ENCODE measurements around the gene TTLL9.

The TTLL9 gene

DNA sequence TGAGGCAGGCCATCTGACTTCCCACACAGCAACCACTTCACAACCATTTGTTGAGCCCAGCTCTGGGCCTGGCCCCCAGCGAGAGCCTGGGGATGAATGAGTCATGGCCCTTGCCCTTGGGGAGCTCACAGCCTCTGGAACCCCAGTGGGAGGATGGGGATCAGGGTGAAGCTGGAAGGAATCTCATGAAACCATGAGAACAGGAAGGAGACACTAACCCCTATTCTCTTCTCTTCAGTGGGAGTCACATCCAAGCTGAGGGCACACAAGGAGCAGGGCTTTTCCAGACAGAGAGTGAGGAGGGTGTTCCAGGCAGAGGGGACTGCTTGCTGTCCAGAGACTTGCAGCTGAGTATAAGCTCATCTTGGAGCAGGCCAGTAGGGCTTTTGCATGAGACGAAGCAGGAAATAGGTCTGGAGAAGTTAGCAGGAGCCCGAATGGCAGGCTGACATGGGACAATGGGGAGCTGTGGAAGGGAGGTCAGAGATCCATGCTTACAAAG, 32.5 kb upstream of the TTLL9 start:
- no peak for DNase-seq

GRCh38 chr20:31838646-31839292, 31.7 kb upstream of the TTLL9 start:
- DNase-seq, result no peak

- no peak for DNase-seq
These were observed 30.5 kb upstream of the TTLL9 start for GRCh38 chr20:31839782-31840487.

- DNase-seq, result no peak
These were observed 29.3 kb upstream of the TTLL9 start for GRCh38 chr20:31840906-31841816.

DNA sequence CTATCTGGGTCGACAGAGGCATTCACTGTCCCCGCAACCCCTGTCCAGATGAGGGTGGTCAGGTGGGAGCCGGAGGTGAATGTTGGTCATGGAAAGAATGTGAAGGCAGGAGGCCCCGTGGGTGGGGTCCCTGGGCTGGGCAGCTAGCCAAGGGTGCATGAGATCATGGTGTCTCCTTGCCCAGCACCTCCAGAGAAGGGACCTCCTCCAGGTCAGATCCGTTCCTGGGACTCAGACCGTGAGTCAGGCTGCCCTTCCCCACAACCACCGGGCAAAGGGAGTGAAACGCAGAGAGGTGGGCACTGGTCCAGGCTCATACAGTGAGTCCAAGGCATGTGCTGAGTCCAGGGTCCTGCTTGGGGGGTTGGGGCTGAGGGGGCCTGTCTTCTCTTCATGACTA, 28.5 kb upstream of the TTLL9 start:
- no peak for DNase-seq

DNA sequence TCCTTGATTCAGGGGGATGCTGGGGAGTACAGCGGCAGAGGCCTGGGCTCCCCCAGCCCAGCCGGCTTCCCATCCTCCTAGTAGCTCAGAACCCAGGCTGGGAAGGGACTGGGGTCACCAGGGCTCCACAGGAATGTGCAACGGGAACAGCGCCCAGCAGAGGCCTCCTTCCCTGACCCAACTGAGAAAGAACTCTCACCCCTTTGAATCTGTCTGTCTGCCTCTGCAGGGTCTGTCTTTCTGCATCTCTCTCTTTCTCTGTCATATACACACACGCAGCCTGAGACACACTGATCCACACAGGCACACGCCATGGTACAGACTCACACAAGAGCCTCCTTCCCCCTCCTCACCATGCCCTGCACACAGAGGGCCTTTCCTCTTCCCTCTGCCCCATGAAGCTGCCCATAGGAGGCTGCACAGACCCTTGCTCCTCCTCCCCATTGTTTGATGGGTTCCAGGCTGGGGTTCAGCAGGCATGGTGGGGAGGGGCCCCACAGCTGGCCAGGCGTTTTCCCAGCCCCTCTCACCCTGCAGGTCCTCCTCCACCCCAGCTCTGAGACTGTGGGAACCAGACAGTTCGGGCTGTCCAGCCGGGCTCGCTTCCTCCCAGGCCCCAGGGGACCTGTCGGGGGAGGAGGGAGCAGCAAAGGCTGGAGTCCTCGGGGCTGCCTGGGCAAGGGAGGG, 27.8 kb upstream of the TTLL9 start:
- DNase-seq, result no peak

GRCh38 chr20:31843288-31843687, 27.1 kb upstream of the TTLL9 start:
- no peak for DNase-seq

DNA sequence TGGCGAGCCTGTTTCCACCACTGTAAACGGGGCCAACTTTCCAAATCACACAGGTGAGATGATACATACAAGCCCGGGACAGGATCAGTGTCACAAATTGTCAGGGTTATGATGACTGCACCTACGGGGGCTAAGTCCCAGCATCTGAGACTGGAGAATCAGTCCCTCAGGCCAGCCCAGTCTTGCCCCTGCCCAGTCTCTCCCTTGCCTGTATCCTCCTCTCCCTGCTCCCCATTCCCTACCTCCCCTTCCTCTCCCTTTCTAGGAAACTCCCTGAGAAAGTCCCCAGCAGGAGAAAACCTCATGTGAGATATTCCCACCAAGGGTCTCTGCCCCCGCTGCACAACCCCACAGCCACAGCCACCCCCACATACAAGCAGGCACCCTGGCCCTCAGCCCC, 26.6 kb upstream of the TTLL9 start:
- DNase-seq, result no peak

DNA sequence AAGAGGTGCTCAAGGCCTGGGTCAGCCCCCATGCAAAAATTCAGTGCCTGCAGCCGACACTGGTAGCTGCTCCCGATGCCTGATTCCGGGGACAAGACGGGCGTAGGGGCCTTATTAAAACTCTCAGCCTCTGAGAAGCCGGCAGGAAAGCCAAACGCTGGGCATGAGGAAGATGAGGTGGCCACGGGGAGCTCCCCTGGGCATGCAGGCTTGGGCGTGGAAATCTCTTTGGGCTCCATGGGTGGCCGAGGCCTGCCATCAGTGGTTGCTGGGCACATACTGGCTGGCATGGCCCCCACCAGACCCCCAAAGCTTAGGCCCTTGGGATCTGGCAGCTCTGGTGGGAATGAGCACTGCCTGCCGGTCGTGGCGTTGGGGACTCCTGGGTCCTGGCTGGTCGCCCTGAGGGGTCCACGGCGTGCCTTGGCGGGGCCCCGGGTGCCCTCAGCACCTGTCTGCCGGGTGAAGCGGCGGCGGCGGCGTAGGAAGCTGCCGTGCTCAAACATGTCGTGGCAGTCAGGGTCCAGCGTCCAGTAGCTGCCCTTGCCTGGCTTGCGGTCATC, 25.6 kb upstream of the TTLL9 start:
- DNase-seq, result no peak

DNA sequence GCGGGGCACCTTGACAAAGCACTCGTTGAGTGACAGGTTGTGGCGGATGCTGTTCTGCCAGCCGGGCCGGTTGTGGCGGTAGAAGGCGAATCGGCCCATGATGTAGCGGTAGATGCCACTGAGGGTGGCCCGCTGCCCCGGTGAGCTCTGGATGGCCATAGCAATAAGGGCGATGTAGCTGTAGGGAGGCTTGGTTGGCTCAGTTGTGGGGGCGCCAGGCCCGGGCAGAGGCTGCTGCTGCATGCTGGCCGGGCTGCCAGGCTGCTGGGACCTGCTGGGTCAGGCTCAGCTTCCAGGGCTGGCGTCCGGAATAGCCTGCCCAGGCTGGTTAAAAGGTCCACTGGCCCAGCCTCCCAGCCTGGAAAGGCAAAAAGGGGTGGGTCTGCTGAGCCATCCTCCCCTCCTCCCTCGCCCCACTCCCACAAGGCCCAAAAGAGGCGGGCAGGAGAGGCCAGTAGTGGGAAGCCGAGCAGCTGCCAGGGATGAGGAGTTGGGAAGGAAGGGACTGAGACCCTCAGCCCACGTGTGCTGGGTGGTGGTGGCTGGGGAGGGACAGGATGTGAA, 25.1 kb upstream of the TTLL9 start, which contains the start of gene FOXS1:
Gene FOXS1, minus strand, starts transcription at position 305 of the 564 bp plus-strand sequence. Its CDS starts 62 bp downstream, at position 243.
- DNase-seq, result no peak

GRCh38 chr20:31846793-31847138, 23.7 kb upstream of the TTLL9 start:
- no peak for DNase-seq

- DNase-seq, result no peak
These were observed 22.1 kb upstream of the TTLL9 start for GRCh38 chr20:31848088-31848999.

DNA sequence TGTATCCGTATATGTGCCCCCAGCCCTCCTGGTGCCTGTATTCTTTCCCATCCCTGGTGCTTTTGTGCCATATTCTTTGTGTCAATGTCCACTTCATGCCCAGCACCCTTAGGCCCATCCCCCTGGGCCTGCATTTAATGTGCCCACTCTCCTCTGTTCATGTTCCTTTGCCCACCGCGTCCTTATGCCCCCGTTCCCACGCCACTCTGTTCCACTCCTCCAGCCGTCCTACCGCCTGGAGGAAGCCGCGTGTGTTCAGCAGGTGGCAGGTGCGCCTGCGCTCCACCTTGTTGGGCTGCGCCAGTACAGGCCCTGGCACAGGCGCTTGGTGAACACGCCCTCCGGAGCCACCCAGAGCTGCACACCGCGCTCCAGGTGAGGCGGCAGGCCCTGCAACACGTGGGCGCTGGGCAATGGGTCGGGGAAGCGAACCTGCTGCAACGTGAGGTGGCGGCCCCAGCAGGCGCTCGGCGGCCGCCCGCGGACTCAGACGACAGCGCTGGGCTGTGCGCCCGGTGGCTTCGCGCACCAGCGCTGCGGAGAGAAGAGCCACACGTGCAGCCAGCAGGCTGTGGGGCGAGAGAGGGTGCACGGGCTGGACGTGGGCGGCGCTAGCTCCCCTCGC, 21.0 kb upstream of the TTLL9 start:
- no peak for DNase-seq

DNA sequence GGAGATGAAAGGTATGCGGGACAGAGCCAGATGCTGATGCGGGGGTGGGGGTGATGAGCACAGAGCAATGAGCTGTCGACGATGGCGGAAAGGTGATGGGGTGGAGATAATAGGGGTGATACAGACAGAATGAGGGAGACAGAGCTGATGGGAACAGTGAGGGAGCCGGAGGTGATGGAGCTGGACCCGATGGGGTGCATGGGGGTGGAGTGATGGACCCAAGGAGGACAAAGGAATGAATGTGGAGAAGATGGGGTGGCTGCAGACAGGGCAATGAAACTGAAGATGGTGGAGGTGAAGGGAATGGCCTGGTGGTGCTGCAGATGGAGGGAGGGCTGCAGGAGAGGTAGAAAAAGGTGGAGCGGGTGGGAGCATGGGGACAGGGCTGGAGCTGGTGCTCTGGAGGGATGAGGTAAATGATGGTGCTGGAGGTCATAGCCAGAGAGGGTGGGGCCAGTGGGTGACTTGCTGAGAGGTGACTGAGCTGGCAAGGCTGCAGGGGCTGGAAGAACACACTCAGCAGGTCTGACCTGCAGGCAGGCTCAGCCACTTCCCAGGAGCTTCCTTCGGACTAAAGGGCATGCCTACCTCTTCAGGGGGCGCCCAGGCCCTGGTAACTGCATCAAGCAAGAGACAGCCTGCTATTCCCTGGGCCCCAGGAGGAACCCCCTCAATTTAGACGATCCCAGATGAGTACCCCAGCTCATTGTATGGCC, 19.0 kb upstream of the TTLL9 start:
- DNase-seq, result no peak

DNA sequence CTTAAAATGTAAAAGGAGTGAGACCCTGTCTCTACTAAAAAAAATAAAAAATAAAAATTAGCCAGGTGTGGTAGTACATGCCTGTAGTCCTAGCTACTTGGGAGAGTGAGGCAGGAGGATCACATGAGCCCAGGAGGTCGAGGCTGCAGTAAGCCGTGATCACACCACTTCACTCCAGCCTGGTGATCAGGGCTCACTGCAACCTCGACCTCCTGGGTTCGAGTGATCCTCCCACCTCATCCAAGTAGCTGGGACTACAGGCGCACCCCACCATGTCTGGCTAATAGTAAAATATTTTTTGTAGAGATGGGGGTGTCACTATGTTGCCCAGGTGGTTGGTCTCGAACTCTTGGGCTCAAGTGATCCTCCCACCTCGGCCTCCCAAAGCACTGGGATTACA, 17.0 kb upstream of the TTLL9 start:
- no peak for DNase-seq

DNA sequence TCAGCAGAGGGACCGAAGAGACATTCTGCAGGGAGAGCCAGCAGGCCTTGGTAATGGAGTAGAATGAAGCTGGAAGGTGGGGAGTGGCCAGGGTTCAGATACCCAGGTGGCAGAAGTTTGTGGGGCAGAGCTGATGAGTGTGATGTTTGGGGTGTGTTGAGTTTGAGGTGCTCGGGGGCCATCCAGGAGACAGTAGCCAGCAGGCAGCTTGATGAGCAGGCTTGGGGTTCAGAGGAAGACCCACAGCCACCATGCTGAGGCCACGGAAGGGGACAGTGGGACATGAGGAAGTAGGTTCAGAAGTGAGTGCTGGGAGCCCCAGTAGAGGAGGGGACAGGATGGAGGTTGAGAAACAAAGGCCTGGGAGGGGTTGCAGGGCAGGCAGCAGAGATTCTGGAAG, 13.9 kb upstream of the TTLL9 start:
- DNase-seq, result no peak

DNA sequence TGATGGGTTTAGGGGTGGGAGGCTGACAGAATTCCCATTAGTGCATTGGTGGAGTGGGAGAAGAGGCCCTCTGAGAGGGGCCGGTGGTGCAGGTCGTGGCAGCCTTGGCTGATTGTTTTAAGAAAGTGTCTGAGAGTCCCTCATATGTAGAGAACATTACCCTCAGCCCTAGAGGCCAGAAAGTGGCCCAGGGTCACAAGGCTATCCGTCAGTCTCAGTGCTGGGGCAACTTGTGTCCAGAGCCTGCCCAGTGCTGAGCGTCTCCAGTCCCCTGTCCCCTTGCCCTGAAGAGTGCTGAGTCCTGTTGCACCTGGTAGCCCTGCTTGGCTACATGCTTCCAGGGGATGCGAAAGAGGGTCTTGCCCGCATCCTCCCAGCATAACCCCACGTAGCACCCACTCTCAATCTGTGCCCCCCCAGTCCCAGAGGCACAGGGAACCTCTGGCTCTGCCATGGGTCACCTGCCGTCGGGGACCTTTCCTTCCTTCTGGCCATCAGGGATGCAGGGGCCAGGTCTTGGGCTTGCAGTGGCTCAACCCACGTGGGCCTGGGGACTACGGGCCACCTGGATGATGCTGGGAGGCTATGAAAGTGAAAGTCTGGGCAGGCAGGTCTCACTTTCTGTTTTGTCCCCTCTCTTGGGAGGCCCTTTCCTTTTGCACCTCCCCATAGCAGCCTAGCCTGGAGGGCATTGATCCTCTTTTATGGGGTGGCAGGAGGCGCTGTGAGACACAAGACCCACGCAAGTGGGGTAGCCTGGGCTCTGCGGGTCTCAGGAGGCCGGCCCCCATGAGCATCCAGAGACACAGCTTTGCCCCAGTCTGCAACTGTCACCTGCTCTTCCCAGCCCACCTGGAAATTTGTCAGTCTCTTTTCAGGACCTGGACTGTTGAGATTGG, 12.3 kb upstream of the TTLL9 start:
- DNase-seq, result no peak

DNA sequence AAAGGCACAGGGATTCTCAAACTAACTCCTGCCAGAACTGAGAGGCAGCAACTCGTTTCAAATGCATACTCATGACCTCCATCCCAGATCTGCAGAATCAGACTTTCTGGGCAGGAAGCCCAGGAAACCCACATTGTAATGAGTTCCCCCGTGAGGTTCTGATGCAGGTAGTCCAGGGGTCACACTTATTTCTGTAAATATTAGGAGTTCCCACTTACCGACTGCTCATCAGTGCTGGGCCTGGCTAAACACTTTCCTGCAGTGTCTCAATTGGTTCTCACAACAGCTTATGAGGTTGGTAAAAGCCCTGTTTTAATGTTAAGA, 11.7 kb upstream of the TTLL9 start:
- no peak for DNase-seq
